Right lobe of liver (tissue), 4 donors: Measurements from ENCODE around the gene MTIF3.

ENCODE experiments used
- POLR2A ChIP-seq: fragments of 450-650 bp; IDR thresholded peaks from one replicate; pipeline ENCODE4 v1.6.1; 2017; ENCODE audit warnings: antibody characterized with exemption, mild to moderate bottlenecking
- TF ChIP-seq, protein P1 (sequence below), 4 donors: fragments of 200-600 bp in 3 of 4; fragments of 450-650 bp in 1 of 4; IDR thresholded peaks; one replicate each; pipeline versions ENCODE4 v1.5.1 to v1.8.0; 2016 to 2022; ENCODE audit warnings: antibody characterized with exemption in 4 of 4, mild to moderate bottlenecking in 2 of 4
- donor health status: DM: no; HTN: no; CAD: no.
- donor health status: DM: no; HTN: no; CAD: no.
- donor health status: DM: no; HTN: yes; CAD: no.

DNA sequence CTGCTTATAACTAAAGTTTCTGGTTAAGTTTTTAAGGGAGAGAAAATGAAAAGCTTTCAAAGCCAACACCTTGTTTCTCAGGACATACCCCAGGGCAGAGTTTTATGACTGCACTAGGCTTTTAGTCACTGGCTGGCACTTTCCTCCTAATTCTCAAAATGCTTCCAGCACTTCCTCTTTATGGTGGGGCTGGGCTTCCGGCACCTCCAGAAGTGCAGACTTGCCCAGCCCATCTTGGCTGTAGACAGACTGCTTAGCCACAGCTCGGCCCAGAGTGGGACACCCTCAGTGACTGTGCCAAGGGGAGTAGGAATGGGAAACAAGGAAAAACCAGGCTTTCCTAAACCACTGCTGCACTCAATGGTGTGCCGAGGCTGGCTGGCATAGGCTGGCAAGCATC lies 49.2 kb downstream of the MTIF3 start:
- TF ChIP-seq, protein P1, sequence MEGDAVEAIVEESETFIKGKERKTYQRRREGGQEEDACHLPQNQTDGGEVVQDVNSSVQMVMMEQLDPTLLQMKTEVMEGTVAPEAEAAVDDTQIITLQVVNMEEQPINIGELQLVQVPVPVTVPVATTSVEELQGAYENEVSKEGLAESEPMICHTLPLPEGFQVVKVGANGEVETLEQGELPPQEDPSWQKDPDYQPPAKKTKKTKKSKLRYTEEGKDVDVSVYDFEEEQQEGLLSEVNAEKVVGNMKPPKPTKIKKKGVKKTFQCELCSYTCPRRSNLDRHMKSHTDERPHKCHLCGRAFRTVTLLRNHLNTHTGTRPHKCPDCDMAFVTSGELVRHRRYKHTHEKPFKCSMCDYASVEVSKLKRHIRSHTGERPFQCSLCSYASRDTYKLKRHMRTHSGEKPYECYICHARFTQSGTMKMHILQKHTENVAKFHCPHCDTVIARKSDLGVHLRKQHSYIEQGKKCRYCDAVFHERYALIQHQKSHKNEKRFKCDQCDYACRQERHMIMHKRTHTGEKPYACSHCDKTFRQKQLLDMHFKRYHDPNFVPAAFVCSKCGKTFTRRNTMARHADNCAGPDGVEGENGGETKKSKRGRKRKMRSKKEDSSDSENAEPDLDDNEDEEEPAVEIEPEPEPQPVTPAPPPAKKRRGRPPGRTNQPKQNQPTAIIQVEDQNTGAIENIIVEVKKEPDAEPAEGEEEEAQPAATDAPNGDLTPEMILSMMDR (IDR thresholded peaks at IDR 0.05) = no peak
- TF ChIP-seq POLR2A = no peak
